ENCODE results near the gene RBM19. TPM values are rescaled to one million over a fixed set of nuclear protein-coding genes. Genes with fewer than 3 reads are reported as not detected.

Gene RBM19
- total and polyA plus RNA-seq, 3 donors from 2014 or later, result 28.9 to 55.4 (median 49.5) TPM

GRCh38 chr12:113841786-113842185 lies 124.3 kb downstream of the RBM19 start:
- Histone ChIP-seq H3K9me3 (no peaks in the 10 kb centered on the region), H3K4me3 (no peak overlapping the region), H3K4me1 (no peaks in the 10 kb centered on the region), H3K27ac (no peak overlapping the region), H3K36me3 (ENCODE audit: low read depth, missing control alignments) (no peaks in the 10 kb centered on the region), H3K27me3 (no peaks in the 10 kb centered on the region)
- TF ChIP-seq, protein P1, sequence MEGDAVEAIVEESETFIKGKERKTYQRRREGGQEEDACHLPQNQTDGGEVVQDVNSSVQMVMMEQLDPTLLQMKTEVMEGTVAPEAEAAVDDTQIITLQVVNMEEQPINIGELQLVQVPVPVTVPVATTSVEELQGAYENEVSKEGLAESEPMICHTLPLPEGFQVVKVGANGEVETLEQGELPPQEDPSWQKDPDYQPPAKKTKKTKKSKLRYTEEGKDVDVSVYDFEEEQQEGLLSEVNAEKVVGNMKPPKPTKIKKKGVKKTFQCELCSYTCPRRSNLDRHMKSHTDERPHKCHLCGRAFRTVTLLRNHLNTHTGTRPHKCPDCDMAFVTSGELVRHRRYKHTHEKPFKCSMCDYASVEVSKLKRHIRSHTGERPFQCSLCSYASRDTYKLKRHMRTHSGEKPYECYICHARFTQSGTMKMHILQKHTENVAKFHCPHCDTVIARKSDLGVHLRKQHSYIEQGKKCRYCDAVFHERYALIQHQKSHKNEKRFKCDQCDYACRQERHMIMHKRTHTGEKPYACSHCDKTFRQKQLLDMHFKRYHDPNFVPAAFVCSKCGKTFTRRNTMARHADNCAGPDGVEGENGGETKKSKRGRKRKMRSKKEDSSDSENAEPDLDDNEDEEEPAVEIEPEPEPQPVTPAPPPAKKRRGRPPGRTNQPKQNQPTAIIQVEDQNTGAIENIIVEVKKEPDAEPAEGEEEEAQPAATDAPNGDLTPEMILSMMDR (IDR thresholded peaks at IDR 0.05), result no peak
- TF ChIP-seq POLR2A (IDR thresholded peaks at IDR 0.05), result no peak
- intact Hi-C loops (cut with DNase I; ENCODE audit: low total_unique reads), result no loop called here
- 97 to 98% methylated on average over 3 of the region's 3 CpGs for WGBS, 2 donors
- DNase-seq, result no peak

- no peaks in the 10 kb centered on the region for H3K4me1 ChIP-seq
- intact Hi-C loops (cut with DNase I; ENCODE audit: low total_unique reads), result no loop called here
- H3K36me3 ChIP-seq (ENCODE audit: low read depth, missing control alignments), result no peaks in the 10 kb centered on the region
- H3K27ac ChIP-seq, result no peak overlapping the region
- DNase-seq, result no peak
- TF ChIP-seq POLR2A (IDR thresholded peaks at IDR 0.05), result no peak
- TF ChIP-seq, protein P1 (IDR thresholded peaks at IDR 0.05), result no peak
- no peaks in the 10 kb centered on the region for H3K9me3 ChIP-seq
- 88 to 94% methylated on average over 14 to 15 of the region's 15 CpGs for WGBS, 2 donors
- H3K27me3 ChIP-seq, result no peaks in the 10 kb centered on the region
- no peak overlapping the region for H3K4me3 ChIP-seq
These were observed 125.6 kb downstream of the RBM19 start for GRCh38 chr12:113840401-113841042.

DNA sequence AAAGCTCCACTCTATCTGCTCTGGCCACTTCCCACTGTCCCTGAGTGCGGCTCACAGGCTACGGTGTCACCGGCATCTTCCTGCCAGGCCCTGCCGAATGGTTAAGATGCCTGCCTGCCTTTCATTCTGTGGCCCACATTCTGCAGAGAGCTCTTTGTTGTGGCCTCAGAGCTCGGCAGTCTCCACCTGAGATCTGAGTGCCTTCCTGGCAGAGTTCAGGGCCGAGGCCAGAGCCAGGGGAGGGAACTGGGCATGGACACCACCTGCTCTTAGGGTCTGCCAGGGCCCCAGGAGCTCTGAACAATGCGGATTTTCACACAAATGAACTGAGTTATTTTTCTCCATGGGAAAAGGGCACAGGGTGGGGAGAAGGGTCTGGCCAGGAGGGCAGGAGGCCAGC lies 127.2 kb downstream of the RBM19 start:
- TF ChIP-seq, protein P1 (IDR thresholded peaks at IDR 0.05), result no peak
- TF ChIP-seq POLR2A (IDR thresholded peaks at IDR 0.05), result no peak
- WGBS, 2 donors, result 83% methylated on average over 7 of the region's 7 CpGs
- H3K9me3 ChIP-seq, result no peaks in the 10 kb centered on the region
- H3K27ac ChIP-seq, result no peak overlapping the region
- no peaks in the 10 kb centered on the region for H3K27me3 ChIP-seq
- no peak overlapping the region for H3K4me3 ChIP-seq
- intact Hi-C loops (cut with DNase I; ENCODE audit: low total_unique reads), result no loop called here
- DNase-seq, result no peak
- no peaks in the 10 kb centered on the region for H3K4me1 ChIP-seq
- no peaks in the 10 kb centered on the region for H3K36me3 ChIP-seq (ENCODE audit: low read depth, missing control alignments)

DNA sequence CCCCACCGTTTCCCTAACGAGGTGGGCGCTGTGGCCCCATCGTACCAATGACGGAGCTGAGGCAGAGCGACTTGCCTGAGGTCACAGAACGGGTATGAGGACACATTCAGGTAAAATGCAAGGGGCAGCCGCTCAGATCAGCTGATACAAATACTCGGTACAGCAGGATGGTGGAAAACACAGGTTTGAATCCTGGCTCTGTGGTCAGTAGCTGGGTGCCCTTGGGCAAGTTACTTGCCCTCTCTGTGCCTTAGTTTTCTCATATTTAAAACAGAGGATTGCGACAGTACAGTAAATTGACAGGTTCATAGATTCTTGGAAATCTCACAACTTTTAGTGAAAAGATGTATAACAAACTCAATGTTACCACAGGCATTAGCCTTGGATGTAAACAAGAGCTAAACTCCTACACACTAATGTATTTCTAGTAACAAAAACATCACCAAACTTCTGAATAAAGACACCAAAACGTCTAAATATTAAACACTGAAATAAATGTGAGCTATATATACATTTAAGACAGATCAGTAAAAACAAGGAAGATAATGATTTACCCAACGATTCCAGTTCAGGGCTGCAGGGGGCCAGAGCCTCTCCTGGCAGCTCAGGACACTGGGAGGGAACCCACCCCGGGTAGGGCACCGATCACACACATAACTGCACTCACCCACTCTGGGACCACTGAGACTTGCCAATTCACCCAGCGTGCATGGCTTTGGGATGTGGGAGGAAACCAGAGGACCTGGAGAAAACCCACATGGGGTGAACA lies 128.4 kb downstream of the RBM19 start:
- H3K4me3 ChIP-seq, result no peak overlapping the region
- TF ChIP-seq, protein P1 (IDR thresholded peaks at IDR 0.05), result peak in 1 of 3 experiments; percentile 3
- TF ChIP-seq POLR2A (IDR thresholded peaks at IDR 0.05), result no peak
- no peaks in the 10 kb centered on the region for H3K36me3 ChIP-seq (ENCODE audit: low read depth, missing control alignments)
- no peak overlapping the region for H3K27ac ChIP-seq
- H3K27me3 ChIP-seq, result no peaks in the 10 kb centered on the region
- 83 to 84% methylated on average over 15 of the region's 15 CpGs for WGBS, 2 donors
- no peaks in the 10 kb centered on the region for H3K4me1 ChIP-seq
- intact Hi-C loops (cut with DNase I; ENCODE audit: low total_unique reads), result no loop called here
- no peaks in the 10 kb centered on the region for H3K9me3 ChIP-seq
- DNase-seq, result no peak
